GM23338 (cell line): ENCODE data around the gene GPT2. TPM values are rescaled to one million over a fixed set of nuclear protein-coding genes. Genes with fewer than 3 reads are reported as not detected.

Source experiments
- ATAC-seq: fragments of 200-7000 bp; cut with Tn5 transposase; 3 replicates; pipeline ENCODE4 v1.9.1; 2020
- DNase-seq: peaks from one replicate; pipeline ENCODE4 v3.0.0-alpha.2; 2015; ENCODE audit warnings: low spot score
- H2AFZ ChIP-seq: fragments of 200-600 bp; sonication (generic); 2 replicates; pipeline ENCODE4 v1.8.0; 2016; ENCODE audit warnings: antibody characterized with exemption, mild to moderate bottlenecking, moderate library complexity
- H3F3A ChIP-seq: fragments of 200-600 bp; sonication (generic); replicated peaks from 2 replicates; pipeline ENCODE4 v1.8.0; 2017; ENCODE audit warnings: antibody characterized with exemption, mixed run types, low read depth
- H3K27ac ChIP-seq: fragments of 200-600 bp; sonication (generic); 2 replicates; pipeline ENCODE4 v1.6.1; 2016; ENCODE audit warnings: low read depth
- H3K27me3 ChIP-seq: fragments of 200-600 bp; sonication (generic); 2 replicates; pipeline ENCODE4 v1.8.0; 2016; ENCODE audit warnings: mild to moderate bottlenecking, mixed run types, moderate library complexity; ENCODE audit not compliant: insufficient read depth
- H3K36me3 ChIP-seq: fragments of 200-600 bp; sonication (generic); 2 replicates; pipeline ENCODE4 v1.8.0; 2016; ENCODE audit warnings: mild to moderate bottlenecking; ENCODE audit not compliant: insufficient read depth
- H3K4me1 ChIP-seq: fragments of 200-600 bp; sonication (generic); 2 replicates; pipeline ENCODE4 v1.8.0; 2016; ENCODE audit warnings: mild to moderate bottlenecking, moderate library complexity; ENCODE audit not compliant: insufficient read depth
- H3K4me2 ChIP-seq: fragments of 200-600 bp; sonication (generic); 2 replicates; pipeline ENCODE4 v1.7.1; 2017; ENCODE audit warnings: mixed run types
- H3K4me3 ChIP-seq: fragments of 200-600 bp; sonication (generic); 2 replicates; pipeline ENCODE4 v1.6.1; 2016; ENCODE audit warnings: mixed run types
- H3K79me2 ChIP-seq: fragments of 200-600 bp; sonication (generic); replicated peaks from 2 replicates; pipeline ENCODE4 v1.8.0; 2017; ENCODE audit warnings: mild to moderate bottlenecking; ENCODE audit not compliant: insufficient read depth
- H3K9me2 ChIP-seq: fragments of 200-600 bp; sonication (generic); 2 replicates; pipeline ENCODE4 v1.8.0; 2017; ENCODE audit not compliant: insufficient read depth
- H4K20me1 ChIP-seq: fragments of 200-600 bp; sonication (generic); replicated peaks from 2 replicates; pipeline ENCODE4 v1.8.0; 2017; ENCODE audit warnings: mild to moderate bottlenecking; ENCODE audit not compliant: insufficient read depth
- H3K27ac Mint-ChIP-seq: 2 replicates; pipeline ENCODE4 v1.8.0; 2020; ENCODE audit warnings: inconsistent platforms, mild to moderate bottlenecking, moderate library complexity, mixed read lengths
- H3K27me3 Mint-ChIP-seq: 3 replicates; pipeline ENCODE4 v1.8.0; 2022; ENCODE audit warnings: low read depth, mild to moderate bottlenecking, moderate library complexity, mixed read lengths, inconsistent platforms; ENCODE audit not compliant: insufficient read depth, poor library complexity
- H3K36me3 Mint-ChIP-seq: 3 replicates; pipeline ENCODE4 v1.8.0; 2021; ENCODE audit warnings: low read depth, mild to moderate bottlenecking, inconsistent platforms, moderate library complexity, mixed read lengths
- H3K4me1 Mint-ChIP-seq: 3 replicates; pipeline ENCODE4 v1.8.0; 2020; ENCODE audit warnings: mild to moderate bottlenecking, inconsistent platforms, mixed read lengths
- H3K4me3 Mint-ChIP-seq: 3 replicates; pipeline ENCODE4 v1.8.0; 2021; ENCODE audit warnings: moderate library complexity, mild to moderate bottlenecking, inconsistent platforms, mixed read lengths
- H3K9me3 Mint-ChIP-seq: 3 replicates; pipeline ENCODE4 v1.8.0; 2020; ENCODE audit warnings: moderate library complexity, mild to moderate bottlenecking, inconsistent platforms, mixed read lengths
- CREB1 ChIP-seq: fragments of 250-450 bp; sonication (Bioruptor Pico); IDR thresholded peaks from 2 replicates; pipeline ENCODE4 v1.5.0; 2020; ENCODE audit warnings: low read depth, mild to moderate bottlenecking, moderate library complexity
- ETS1 ChIP-seq: IDR thresholded peaks from 2 replicates; pipeline ENCODE4 v1.6.1; 2016; ENCODE audit warnings: antibody characterized with exemption
- EZH2 ChIP-seq: fragments of 200-600 bp; sonication (generic); IDR thresholded peaks from one replicate; pipeline ENCODE4 v1.8.0; 2017; ENCODE audit warnings: antibody characterized with exemption, mild to moderate bottlenecking, low read depth; ENCODE audit not compliant: unreplicated experiment
- EZH2phosphoT487 ChIP-seq: fragments of 200-600 bp; sonication (generic); IDR thresholded peaks from one replicate; pipeline ENCODE4 v1.8.1; 2018; ENCODE audit warnings: antibody characterized with exemption; ENCODE audit not compliant: unreplicated experiment
- JUNB ChIP-seq: IDR thresholded peaks from one replicate; pipeline ENCODE4 v1.6.1; 2016; ENCODE audit warnings: antibody characterized with exemption; ENCODE audit not compliant: unreplicated experiment
- NANOG ChIP-seq: IDR thresholded peaks from 2 replicates; pipeline ENCODE4 v1.6.1; 2016; ENCODE audit warnings: antibody characterized with exemption, borderline replicate concordance
- POLR2AphosphoS5 ChIP-seq: IDR thresholded peaks from 2 replicates; pipeline ENCODE4 v1.6.1; 2016; ENCODE audit warnings: antibody characterized with exemption, low read depth
- REST ChIP-seq: IDR thresholded peaks from one replicate; pipeline ENCODE4 v1.6.1; 2018; ENCODE audit warnings: antibody characterized with exemption; ENCODE audit not compliant: unreplicated experiment
- STAT1 ChIP-seq: IDR thresholded peaks from one replicate; pipeline ENCODE4 v1.6.1; 2016; ENCODE audit warnings: antibody characterized with exemption; ENCODE audit not compliant: unreplicated experiment
- ZNF114 ChIP-seq: fragments of 250-450 bp; sonication (Bioruptor Pico); IDR thresholded peaks from 2 replicates; pipeline ENCODE4 v1.5.0; 2020; ENCODE audit warnings: mild to moderate bottlenecking, moderate library complexity
- ZNF331 ChIP-seq: fragments of 250-450 bp; sonication (Bioruptor Pico); IDR thresholded peaks from 2 replicates; pipeline ENCODE4 v1.5.0; 2020; ENCODE audit warnings: low read depth, mild to moderate bottlenecking, moderate library complexity
- polyA plus RNA-seq: library from polyadenylated mRNA; unstranded; fragments of >200 nt; fragmentation: Nextera tagmentation; extraction: Ambion mirVana; gene quantifications from 2 replicates; pipeline ENCODE4 v1.2.1, GENCODE V29; 2016
- total RNA-seq: library from RNA; depleted of rRNA; stranded (reverse); fragments of >200 nt; shearing (Covaris generic); gene quantifications from 2 replicates; pipeline ENCODE4 v1.2.3, GENCODE V29; 2014
- TF ChIP-seq, protein P1 (sequence below): fragments of 250-450 bp; sonication (Bioruptor Pico); IDR thresholded peaks from 2 replicates; pipeline ENCODE4 v1.5.0; 2020; ENCODE audit warnings: mild to moderate bottlenecking, moderate library complexity

Gene GPT2
- total and polyA plus RNA-seq, 2 experiments from 2014 or later = 48.5 to 81.0 TPM

DNA sequence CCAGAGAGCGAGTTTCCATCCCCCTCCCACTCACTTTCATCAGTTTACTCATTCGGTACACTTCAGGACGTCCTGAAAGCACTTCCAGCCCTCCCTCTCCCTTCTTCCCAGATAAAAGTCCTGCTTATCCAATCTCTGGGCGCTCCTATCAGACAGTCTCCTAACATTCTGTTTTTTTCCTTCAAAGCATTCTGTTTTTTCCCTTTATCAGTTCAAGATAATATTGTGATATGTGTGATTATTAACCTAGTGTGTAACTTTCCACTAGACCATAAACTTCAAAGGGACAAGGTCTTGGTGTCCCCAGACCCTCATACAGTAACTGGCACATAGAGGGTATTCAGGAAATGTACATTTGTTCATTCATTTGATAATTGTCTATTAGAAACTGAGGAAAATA is 28.8 kb upstream of the GPT2 start:
- DNase-seq (no peak), ATAC-seq (no peak)
- Mint-ChIP-seq H3K27ac (no peak overlapping the region), H3K9me3 (no peaks in the 10 kb centered on the region), H3K36me3 (no peaks in the 10 kb centered on the region), H3K4me1 (peaks cover 24% of the 10 kb centered on the region), H3K27me3 (no peaks in the 10 kb centered on the region), H3K4me3 (no peak overlapping the region)
- Histone ChIP-seq H3K27me3 (no peaks in the 10 kb centered on the region), H3K79me2 (no peaks in the 10 kb centered on the region), H3K4me3 (no peak overlapping the region), H3K36me3 (no peaks in the 10 kb centered on the region), H3K27ac (no peak overlapping the region), H3F3A (no peaks in the 10 kb centered on the region), H2AFZ (no peak overlapping the region), H3K4me2 (no peak overlapping the region), H3K9me2 (no peaks in the 10 kb centered on the region), H3K4me1 (no peaks in the 10 kb centered on the region), H4K20me1 (no peaks in the 10 kb centered on the region)
- no peak for TF ChIP-seq JUNB
- TF ChIP-seq ZNF114 (CRISPR knock-in tag) = no peak
- no peak for TF ChIP-seq NANOG
- TF ChIP-seq, protein P1, sequence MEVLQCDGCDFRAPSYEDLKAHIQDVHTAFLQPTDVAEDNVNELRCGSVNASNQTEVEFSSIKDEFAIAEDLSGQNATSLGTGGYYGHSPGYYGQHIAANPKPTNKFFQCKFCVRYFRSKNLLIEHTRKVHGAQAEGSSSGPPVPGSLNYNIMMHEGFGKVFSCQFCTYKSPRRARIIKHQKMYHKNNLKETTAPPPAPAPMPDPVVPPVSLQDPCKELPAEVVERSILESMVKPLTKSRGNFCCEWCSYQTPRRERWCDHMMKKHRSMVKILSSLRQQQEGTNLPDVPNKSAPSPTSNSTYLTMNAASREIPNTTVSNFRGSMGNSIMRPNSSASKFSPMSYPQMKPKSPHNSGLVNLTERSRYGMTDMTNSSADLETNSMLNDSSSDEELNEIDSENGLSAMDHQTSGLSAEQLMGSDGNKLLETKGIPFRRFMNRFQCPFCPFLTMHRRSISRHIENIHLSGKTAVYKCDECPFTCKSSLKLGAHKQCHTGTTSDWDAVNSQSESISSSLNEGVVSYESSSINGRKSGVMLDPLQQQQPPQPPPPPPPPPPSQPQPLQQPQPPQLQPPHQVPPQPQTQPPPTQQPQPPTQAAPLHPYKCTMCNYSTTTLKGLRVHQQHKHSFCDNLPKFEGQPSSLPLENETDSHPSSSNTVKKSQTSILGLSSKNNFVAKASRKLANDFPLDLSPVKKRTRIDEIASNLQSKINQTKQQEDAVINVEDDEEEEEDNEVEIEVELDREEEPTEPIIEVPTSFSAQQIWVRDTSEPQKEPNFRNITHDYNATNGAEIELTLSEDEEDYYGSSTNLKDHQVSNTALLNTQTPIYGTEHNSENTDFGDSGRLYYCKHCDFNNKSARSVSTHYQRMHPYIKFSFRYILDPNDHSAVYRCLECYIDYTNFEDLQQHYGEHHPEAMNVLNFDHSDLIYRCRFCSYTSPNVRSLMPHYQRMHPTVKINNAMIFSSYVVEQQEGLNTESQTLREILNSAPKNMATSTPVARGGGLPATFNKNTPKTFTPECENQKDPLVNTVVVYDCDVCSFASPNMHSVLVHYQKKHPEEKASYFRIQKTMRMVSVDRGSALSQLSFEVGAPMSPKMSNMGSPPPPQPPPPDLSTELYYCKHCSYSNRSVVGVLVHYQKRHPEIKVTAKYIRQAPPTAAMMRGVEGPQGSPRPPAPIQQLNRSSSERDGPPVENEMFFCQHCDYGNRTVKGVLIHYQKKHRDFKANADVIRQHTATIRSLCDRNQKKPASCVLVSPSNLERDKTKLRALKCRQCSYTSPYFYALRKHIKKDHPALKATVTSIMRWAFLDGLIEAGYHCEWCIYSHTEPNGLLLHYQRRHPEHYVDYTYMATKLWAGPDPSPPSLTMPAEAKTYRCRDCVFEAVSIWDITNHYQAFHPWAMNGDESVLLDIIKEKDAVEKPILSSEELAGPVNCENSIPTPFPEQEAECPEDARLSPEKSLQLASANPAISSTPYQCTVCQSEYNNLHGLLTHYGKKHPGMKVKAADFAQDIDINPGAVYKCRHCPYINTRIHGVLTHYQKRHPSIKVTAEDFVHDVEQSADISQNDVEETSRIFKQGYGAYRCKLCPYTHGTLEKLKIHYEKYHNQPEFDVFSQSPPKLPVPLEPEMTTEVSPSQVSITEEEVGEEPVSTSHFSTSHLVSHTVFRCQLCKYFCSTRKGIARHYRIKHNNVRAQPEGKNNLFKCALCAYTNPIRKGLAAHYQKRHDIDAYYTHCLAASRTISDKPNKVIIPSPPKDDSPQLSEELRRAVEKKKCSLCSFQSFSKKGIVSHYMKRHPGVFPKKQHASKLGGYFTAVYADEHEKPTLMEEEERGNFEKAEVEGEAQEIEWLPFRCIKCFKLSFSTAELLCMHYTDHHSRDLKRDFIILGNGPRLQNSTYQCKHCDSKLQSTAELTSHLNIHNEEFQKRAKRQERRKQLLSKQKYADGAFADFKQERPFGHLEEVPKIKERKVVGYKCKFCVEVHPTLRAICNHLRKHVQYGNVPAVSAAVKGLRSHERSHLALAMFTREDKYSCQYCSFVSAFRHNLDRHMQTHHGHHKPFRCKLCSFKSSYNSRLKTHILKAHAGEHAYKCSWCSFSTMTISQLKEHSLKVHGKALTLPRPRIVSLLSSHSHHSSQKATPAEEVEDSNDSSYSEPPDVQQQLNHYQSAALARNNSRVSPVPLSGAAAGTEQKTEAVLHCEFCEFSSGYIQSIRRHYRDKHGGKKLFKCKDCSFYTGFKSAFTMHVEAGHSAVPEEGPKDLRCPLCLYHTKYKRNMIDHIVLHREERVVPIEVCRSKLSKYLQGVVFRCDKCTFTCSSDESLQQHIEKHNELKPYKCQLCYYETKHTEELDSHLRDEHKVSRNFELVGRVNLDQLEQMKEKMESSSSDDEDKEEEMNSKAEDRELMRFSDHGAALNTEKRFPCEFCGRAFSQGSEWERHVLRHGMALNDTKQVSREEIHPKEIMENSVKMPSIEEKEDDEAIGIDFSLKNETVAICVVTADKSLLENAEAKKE = no peak
- TF ChIP-seq EZH2phosphoT487 = no peak
- no peak for TF ChIP-seq POLR2AphosphoS5
- no peak for TF ChIP-seq EZH2
- TF ChIP-seq REST = no peak
- TF ChIP-seq ZNF331 (CRISPR knock-in tag) = no peak
- TF ChIP-seq STAT1 = no peak
- no peak for TF ChIP-seq CREB1
- TF ChIP-seq ETS1 = no peak
